NK-92 (cell line): ENCODE results near the gene ZNF562.
"Not testable (repeated sequence)": the region's sequence is repeated elsewhere in the genome, so short reads cannot be mapped to it uniquely, and the experiment has no call there.

Experiments used
- DNase-seq: peaks from one replicate; lab custom pipeline; 2025; ENCODE audit not compliant: unreplicated experiment; lab: John Stamatoyannopoulos, UW

Gene ZNF562

DNA sequence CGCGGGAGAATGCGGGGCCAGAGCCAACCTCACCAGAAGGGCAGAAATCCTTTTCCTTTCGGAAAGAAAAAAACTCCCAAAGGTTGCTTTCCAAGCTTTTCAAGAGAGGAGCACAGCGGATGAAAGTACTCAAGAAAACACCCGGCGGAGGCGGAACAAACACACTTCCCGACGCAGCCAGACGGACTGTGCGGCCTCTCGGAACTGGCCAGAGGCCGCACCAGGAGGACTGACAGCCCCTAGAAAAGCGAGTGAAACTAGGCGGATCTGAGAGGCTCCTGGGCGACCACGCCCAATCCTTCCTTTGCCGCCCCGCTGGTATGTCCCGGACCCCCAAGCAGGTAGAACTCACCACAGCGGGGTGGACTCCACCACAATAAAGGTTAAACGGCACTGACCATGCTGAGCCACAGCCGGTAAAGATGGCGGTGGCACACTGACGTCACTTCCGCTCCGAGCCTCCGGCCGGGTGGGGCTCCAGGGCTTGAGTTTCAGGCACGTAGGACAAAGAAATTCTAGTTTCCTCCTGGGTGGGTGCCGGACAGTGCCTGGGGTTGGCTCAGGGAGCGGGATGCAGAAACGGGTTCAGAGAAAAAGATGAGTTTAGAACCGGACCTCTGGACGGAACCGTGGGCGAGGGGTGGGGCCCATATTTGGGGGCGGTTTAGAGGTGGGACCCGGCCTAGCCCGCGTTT is at the start of gene ZNF562:
TSS of gene ZNF562 (minus strand) at position 438 of the 695 bp plus-strand sequence. CDS start 14,356 bp downstream, outside the sequence.
- DNase-seq, result no peak

DNA sequence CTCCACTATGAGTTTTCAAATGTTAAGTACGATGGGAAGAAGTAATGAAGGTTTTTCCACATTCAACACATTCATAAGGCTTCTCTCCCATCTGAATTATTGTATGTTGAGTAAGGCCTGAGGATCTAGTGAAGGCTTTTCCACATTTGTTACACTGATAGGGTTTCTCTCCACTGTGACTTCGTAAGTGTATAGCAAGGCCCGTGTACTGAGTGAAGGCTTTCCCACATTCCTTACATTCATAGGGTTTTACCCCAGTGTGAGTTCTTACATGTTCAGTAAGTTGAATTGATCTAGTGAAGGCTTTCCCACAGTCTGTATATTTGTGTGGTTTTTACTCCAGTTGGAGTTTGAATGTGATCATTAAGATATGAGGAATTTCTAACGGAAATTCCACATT is 49.3 kb upstream of the ZNF562 start:
- no peak for DNase-seq

DNA sequence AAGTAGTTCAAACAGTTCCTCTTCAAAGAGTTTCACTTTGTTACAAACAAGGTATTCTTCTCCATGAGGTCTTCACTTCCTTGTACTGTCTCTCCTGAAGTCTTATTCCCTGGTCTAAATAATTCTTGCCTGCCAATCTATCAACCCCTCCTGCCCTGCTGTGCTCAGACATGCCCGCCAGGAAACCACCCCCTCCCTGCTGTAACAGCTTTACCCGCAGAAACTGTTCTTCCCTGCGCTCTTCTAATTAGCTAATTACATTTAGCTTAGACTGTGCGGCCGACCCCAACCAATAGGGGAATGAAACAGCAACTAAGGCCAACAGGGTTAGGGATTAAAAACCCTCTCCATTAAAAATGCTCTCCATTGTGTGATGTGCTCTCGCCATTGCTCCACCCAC is 47.0 kb upstream of the ZNF562 start:
- DNase-seq, result no peak

DNA sequence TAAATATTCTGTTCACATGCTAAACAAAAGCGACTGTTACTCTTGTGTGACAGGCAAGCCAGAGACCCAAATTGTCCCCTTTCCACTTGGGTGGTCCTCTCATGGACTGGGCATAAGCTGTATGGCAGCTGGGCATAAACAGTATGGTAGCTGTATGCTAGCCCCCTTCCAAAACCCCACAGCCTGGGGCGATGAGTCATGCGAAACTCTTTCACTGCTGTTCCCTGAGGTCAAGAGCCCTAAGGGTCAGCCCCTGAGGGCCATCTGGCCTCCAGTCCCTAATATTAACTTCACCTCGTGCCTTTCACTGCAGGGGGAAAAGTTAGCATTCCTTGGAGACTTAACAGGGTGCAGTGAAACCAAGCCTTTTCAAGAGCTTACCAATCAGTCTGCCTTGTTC is 45.6 kb upstream of the ZNF562 start:
- DNase-seq, result no peak

DNA sequence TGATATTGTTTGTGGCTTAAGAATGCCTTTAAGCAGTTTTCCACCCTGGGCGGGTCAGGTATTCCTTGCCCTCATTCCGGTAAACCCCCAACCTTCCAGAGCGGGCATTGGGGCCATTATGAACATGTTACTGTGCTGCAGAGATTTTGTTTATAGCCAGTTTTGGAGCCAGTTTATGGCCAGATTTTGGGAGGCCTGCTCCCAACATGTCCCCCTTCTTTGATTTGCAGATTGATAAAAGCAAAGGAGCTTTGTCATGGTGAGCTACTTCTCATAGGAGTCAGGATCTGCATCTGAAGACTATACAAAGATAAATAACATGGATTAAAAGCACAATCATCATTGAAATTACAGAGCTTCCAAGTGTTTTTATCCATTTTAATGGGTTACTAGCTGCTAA is 36.9 kb upstream of the ZNF562 start:
- DNase-seq, result no peak

DNA sequence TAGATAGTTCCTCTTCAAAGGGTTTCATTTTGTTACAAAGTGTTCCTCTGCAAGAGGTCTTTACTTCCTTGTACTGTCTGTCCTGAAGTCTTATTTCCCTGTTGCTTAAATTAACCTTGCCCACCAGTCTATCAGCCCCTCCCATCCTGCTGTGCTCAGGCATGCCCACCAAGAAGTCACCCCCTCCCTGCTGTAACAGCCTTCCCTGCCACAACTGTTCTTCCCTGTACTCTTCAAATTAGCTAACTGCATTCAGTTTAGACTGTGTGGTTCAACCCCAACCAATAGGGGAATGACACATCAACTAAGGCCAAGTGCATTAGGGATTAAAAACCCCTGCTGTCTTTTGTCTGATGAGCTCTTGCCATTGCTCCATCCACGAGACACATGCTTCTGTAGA is 34.4 kb upstream of the ZNF562 start:
- DNase-seq, result no peak

DNA sequence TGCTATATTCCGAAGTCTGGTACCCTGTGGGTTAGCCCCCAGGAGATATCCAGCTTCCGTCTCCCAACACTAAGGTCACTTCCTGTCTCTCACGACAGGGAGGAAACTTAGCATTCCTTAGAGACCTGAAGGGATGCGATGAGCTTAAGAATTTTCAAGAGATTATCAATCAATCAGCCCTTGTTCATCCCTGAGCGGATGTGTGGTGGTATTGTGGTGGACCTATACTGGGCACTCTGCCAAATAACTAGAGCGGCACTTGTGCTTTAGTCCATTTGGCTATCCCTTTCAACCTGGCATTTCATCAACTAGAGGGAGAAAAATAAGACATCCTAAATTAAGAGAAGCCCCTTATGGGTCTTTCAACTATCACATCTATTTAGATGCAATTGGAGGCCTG is 30.9 kb upstream of the ZNF562 start:
- no peak for DNase-seq

DNA sequence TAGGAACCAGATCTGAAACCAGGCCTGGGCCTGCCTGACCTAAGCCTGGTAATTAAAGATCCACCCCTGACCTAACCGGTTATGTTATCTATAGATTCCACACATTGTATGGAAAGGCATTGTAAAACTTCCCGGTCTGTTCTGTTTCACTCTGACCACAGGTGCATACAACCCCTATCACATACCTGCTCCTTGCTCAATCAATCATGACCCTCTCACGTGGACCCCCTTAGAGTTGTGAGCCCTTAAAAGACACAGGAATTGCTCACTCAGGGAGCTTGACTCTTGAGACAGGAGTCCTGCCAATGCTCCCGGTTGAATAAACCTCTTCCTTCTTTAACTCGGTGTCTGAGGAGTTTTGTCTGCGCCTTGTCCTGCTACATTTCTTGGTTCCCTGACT is 27.3 kb upstream of the ZNF562 start:
- no peak for DNase-seq

DNA sequence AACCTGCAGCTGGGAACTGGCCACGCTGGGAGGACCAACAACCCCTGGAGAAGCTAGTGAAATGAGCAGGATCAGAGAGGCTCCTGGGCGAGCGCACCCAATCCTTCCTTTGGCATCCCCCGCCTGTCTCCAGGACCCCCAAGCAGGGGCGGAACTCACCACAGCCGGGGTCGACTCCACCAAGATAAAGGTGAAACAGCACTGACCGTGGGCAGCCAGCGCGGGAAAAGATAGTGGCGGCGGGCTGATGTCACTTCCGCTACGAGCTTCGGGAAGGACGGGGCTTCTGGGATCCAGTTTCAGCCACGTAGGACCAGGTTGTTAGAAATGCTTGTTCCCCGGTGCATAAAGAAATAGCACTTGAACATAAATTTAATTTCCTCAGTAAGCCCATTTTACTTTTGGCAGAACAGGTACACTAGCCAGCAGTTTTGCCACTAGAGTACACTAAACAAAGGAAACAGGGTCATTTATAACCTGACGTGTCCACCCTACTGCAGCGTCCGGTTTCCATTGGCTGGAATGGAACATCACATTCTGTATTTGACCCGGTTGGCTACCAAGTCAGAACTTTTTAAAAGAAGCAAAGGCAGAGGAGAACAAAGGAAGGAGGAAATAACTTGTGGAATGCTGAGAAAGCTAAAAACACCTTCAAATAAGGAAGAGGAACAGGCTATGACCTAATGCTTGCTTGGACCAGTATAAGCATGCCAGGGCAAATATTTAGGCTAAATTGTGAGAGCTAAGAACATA is 25.5 kb upstream of the ZNF562 start:
- DNase-seq, result no peak

DNA sequence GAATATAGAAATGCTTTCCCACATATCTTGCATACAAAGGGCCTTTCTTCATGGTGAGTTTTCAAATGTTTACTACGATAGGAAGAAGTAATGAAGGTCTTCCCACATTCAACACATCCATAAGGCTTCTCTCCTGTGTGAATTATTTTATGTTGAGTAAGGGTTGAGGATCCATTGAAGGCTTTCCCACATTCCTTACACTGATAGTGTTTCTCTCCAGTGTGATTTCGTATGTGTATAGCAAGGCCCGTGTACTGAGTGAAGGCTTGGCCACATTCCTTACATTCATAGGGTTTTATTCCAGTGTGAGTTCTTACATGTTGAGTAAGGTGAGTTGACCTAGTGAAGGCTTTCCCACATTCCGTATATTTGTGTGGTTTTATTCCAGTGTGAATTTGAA is 15.4 kb upstream of the ZNF562 start:
- not testable (repeated sequence) for DNase-seq

DNA sequence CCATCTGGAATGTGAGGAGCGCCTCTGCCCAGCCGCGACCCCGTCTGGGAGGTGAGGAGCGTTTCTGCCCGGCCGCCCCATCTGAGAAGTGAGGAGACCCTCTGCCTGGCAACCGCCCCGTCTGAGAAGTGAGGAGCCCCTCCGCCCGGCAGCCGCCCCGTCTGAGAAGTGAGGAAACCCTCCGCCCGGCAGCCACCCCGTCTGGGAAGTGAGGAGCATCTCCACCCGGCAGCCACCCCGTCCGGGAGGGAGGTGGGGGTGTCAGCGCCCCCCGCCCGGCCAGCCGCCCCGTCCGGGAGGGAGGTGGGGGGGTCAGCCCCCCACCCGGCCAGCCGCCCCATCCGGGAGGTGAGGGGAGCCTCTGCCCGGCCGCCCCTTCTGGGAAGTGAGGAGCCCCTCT is 5.1 kb upstream of the ZNF562 start:
- DNase-seq, result not testable (repeated sequence)

DNA sequence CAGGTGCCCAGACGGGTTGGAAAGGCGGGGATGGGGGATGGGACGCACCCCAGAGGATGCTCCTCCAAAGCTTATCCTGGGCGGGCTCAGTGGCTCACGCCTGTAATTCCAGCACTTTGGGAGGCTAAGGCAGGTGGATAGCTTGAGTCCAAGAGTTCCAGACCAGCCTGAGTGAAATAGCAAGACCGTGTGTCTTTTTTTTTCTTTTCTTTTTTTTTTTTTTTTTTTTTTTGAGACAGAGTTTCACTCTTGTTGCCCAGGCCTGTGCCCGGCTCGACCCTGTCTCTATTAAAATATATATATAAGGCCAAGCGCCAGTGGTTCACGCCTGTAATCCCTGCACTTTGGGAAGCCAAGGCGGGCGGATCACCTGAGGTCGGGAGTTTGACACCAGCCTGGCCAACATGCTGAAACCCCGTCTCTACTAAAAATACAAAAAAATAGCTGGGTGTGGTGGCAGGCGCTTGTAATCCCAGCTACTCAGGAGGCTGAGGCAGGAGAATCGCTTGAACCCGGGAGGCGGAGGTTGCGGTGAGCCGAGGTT is 530 bp upstream of the ZNF562 start:
- DNase-seq, result not testable (repeated sequence)

DNA sequence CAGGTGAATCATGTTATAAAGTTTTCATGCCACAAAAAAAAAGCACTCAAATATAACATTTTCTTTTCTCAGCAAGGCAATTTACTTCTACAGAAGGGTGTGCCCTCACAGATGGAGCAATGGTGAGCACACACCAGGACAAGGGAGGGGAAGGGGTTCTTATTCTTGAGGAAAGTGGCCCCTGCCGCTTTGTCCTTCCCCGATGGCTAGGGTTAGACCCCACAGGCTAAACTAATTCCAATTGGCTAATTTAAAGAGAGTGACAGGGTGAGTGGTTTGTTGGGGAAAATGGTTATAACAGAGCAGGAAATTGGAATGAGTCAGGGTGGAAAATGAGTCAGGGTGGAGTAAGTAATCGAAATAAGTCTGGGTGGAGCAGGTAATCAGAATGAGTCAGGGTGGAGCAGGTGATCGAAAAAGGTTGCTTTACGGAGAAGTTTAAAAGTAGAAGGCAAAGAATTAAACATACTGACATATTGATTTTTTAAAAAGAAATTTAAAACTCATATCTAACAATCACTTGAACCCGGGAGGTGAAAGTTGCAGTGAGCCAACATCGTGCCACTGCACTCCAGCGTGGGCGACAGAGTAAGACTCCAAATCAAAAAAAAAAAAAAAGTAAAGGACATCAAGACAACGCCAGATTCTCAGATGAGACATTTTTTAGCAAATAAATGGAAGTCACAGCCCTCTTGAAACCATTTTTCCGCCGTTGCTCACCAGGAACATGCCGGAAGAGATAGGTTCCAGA is 813 bp downstream of the ZNF562 start:
- no peak for DNase-seq

DNA sequence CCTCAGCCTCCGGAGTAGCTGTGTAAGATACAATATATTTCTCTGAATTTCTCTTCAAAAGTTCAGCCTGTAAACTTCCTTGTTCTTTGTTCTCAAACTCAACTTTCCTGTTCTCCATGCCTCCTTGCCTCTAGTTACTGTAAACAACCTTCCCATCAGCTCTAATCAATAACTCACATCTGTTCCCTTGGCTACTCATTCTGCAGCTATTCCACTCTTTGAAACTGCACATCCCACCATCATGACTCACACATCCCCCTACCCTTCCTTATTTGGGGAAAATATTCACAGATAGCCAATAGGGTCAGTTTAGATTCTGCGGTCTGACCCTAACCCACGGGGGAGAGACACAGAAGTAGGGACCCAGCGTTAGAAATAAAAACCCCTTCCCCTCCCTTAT is 2.0 kb downstream of the ZNF562 start:
- DNase-seq, result no peak

DNA sequence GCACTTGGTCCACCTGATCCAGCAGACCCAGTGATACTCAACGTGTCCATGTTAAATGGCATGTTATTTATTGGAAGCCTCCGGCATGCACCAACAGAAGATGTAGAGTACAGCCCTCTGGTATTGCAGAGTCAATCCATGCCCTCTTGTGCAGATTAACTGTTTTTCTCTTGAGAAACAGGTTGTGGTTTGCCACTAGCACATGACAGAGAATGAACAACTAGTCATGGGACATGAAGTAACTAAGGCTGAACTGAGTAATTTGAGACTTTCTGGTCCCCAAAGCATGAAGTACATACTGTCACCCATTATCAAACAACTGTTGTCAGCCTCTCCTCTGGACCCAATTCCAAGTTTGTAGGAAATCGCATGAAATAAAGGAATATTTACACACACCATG is 3.2 kb downstream of the ZNF562 start:
- no peak for DNase-seq

DNA sequence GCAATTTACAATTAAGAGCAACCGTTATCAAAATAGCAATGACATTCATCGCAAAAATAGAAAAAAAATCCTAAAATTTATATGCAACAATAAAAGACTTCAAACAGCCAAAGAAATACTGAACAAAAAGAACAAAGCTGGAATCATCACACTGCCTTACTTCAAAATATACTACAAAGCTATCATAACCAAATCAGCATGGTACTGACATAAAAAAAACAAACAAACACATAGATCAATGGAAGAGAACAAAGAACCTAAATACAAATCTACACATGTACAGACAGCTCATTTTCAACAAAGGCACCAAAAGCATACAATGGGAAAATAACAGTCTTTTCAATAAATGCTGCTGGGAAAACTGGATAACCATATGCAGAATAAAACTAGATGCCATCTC is 6.4 kb downstream of the ZNF562 start:
- no peak for DNase-seq

DNA sequence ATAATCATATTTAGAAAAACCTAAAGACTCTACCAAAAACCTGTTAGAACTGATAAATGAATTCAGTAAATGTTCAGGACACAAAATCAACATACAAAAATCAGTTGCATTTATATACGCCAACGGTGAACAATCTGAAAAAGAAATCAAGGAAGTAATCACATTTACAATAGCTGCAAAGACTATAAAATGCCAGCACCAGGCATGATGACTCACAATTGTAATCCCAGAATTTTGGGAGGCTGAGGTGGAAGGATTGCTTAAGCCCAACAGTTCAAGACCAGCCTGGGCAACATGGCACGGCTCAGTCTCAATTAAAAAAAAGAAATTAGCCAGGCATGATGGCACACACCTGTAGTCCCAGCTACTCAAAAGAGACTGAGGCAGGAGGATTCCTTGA is 7.0 kb downstream of the ZNF562 start:
- DNase-seq, result no peak

DNA sequence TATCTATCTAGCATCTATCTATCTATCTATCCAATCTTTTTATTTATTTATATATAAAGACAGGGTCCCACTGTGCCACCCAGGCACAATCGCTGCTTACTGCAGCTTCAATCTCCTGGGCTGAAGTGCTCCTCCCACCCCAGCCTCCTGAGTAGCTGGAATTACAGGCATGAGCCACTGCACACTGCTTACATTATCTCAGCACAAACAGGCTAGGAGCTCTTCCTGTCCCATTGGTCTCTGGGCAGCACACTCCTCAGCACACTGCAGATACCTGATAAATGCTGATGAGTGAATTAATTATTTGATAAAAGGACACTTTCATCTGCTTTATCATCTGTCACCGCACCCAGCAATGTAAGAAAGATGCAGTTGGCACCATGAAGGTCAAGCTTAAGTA is 16.1 kb downstream of the ZNF562 start:
- DNase-seq, result no peak

DNA sequence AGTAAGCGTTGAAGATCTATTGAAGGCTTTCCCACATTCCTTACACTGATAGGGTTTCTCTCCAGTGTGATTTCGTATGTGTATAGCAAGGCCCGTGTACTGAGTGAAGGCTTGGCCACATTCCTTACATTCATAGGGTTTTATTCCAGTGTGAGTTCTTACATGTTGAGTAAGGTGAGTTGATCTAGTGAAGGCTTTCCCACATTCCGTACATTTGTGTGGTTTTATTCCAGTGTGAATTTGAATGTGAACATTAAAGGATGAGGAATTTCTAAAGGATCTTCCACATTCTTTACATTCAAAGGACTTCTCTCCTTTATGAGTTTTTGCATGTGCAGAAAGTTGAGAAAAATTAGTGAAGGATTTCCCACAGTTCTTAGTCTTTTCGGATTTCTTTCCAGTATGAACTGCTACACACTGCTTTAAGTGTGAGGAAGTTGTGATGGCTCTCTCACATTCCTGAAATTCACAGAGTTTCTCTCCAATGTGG is 21.8 kb downstream of the ZNF562 start:
- DNase-seq, result not testable (repeated sequence)

DNA sequence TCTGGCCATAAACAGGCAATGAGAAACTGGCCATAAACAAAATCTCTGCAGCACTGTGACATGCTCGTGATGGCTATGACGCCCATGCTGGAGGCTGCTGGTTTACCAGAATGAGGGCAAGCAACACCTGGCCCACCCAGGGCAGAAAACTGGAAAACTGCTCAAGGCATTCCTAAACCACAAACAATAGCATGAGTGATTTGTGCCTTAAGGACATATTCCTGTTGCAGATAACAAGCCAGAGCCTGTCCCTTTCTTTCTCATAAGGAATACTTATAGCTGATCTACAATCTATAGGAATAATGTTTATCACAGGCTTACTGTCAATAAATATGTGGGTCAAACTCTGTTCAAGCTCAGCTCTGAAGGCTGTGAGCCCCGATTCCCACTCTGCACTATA is 23.4 kb downstream of the ZNF562 start:
- DNase-seq, result not testable (repeated sequence)

DNA sequence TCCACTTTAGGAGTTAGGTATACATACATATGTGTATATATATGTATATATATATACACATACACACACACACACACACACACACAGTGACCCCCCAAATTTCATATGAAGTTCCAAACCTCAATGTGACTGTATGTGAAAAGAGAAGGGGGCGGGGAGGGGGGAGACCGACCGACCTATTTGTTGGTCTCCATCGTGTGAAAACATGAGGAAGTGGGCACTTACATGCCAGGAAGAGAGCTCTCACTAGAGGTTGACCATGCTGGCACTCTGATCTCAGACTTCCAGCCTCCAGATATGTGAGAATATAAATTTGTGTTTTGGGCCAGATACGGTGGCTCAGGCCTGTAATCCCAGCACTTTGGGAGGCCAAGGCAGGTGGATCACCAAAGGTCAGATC is 24.6 kb downstream of the ZNF562 start:
- no peak for DNase-seq

DNA sequence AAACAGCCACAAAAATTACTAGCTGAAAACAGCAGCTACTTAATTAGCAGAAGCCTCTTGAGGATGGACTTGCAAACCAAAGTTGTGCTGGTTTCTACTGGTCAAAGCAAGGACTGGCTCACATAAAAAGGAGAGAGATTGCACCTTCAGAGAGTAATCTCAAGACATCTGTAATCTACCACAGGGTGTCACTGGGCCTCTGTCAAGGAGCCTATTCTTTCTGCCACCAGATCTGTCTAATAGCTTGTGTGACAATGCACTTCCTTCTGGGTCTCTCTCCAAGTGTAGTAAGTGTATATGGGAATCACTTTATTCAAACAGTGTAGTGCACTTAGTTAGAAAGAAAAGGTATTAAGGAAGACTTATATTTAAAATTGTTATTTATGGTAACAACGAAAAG is 29.4 kb downstream of the ZNF562 start:
- DNase-seq, result no peak
